ENCODE measurements around the gene WDR72. TPM values are rescaled to one million over a fixed set of nuclear protein-coding genes. Genes with fewer than 3 reads are reported as not detected.

WDR72 gene
- total RNA-seq, 2 experiments from 2014 or later: not detected

DNA sequence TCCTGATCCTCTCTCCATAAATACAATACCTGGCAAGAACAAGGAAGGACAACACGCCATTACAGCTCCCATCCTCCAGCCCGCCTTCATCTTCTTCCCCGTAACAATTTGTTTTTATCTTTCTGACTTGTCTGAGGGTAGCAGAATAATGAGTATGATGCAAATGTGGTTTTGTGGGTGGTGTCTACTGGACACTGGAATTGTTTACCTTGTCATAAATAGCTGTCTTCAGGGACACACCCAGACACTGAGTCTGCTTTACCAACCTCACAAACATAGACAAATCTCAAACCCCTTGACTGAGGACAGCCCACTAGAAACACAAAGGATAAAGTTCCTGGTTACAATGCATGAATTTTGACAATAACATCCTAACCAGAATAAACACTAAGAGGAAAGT, 13.4 kb downstream of the WDR72 start:
- CTCF ChIA-PET (ENCODE audit: unreplicated experiment): no interaction called here
- Histone ChIP-seq H4K20me1 (ENCODE audit: insufficient read depth, low read length) (no peaks in the 10 kb centered on the region), H3K79me2 (ENCODE audit: insufficient read depth, low read depth, low read length) (no peaks in the 10 kb centered on the region), H3K4me1 (ENCODE audit: insufficient read depth, low read length, poor library complexity, severe bottlenecking) (no peaks in the 10 kb centered on the region), H3K9me3 (ENCODE audit: low read length) (no peaks in the 10 kb centered on the region), H3K36me3 (ENCODE audit: insufficient read depth, low read length) (no peaks in the 10 kb centered on the region), H3K4me3 (ENCODE audit: low read depth, low read length, poor library complexity, severe bottlenecking) (no peak overlapping the region), H3K27ac (ENCODE audit: low read depth, low read length, poor library complexity, severe bottlenecking) (no peak overlapping the region), H2AFZ (ENCODE audit: low read length) (no peak overlapping the region), H3K9me2 (ENCODE audit: insufficient read depth, low read length) (no peaks in the 10 kb centered on the region), H3K4me2 (ENCODE audit: low read length) (no peak overlapping the region)
- DNase-seq (ENCODE audit: low spot score): no peak
- BruUV-seq (replicated peaks): no TSS peak
- intact Hi-C loops (cut with micrococcal nuclease; ENCODE audit: unreplicated experiment): no loop called here
- POLR2A ChIA-PET: interaction anchor here (0.6 kb wide), 1 partner anchor 73 kb away, joined by 4 read pairs; no protein-coding TSS in a partner anchor
- TF ChIP-seq, protein P1, sequence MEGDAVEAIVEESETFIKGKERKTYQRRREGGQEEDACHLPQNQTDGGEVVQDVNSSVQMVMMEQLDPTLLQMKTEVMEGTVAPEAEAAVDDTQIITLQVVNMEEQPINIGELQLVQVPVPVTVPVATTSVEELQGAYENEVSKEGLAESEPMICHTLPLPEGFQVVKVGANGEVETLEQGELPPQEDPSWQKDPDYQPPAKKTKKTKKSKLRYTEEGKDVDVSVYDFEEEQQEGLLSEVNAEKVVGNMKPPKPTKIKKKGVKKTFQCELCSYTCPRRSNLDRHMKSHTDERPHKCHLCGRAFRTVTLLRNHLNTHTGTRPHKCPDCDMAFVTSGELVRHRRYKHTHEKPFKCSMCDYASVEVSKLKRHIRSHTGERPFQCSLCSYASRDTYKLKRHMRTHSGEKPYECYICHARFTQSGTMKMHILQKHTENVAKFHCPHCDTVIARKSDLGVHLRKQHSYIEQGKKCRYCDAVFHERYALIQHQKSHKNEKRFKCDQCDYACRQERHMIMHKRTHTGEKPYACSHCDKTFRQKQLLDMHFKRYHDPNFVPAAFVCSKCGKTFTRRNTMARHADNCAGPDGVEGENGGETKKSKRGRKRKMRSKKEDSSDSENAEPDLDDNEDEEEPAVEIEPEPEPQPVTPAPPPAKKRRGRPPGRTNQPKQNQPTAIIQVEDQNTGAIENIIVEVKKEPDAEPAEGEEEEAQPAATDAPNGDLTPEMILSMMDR (conservative IDR thresholded peaks at IDR 0.05; ENCODE audit: low read length): no peak
- TF ChIP-seq EZH2phosphoT487 (IDR thresholded peaks at IDR 0.05; ENCODE audit: borderline replicate concordance, low read depth, low read length): no peak

GRCh38 chr15:53739651-53740050, 19.8 kb downstream of the WDR72 start:
- Histone ChIP-seq H3K9me2 (ENCODE audit: insufficient read depth, low read length) (no peaks in the 10 kb centered on the region), H3K79me2 (ENCODE audit: insufficient read depth, low read depth, low read length) (no peaks in the 10 kb centered on the region), H3K36me3 (ENCODE audit: insufficient read depth, low read length) (no peaks in the 10 kb centered on the region), H3K4me2 (ENCODE audit: low read length) (no peak overlapping the region), H3K27ac (ENCODE audit: low read depth, low read length, poor library complexity, severe bottlenecking) (no peak overlapping the region), H3K9me3 (ENCODE audit: low read length) (no peaks in the 10 kb centered on the region), H2AFZ (ENCODE audit: low read length) (no peak overlapping the region), H3K4me3 (ENCODE audit: low read depth, low read length, poor library complexity, severe bottlenecking) (no peak overlapping the region), H4K20me1 (ENCODE audit: insufficient read depth, low read length) (no peaks in the 10 kb centered on the region), H3K4me1 (ENCODE audit: insufficient read depth, low read length, poor library complexity, severe bottlenecking) (no peaks in the 10 kb centered on the region)
- ChIA-PET POLR2A (interaction anchor here (0.7 kb wide), 1 partner anchor 379 kb away, joined by 3 read pairs; no protein-coding TSS in a partner anchor), CTCF (ENCODE audit: unreplicated experiment) (no interaction called here)
- no peak for DNase-seq (ENCODE audit: low spot score)
- intact Hi-C loops (cut with micrococcal nuclease; ENCODE audit: unreplicated experiment): no loop called here
- no TSS peak for BruUV-seq (replicated peaks)
- TF ChIP-seq, protein P1 (conservative IDR thresholded peaks at IDR 0.05; ENCODE audit: low read length): no peak
- no peak for TF ChIP-seq EZH2phosphoT487 (IDR thresholded peaks at IDR 0.05; ENCODE audit: borderline replicate concordance, low read depth, low read length)

- CTCF ChIA-PET (ENCODE audit: unreplicated experiment): no interaction called here
- BruUV-seq (replicated peaks): no TSS peak
- H3K9me2 ChIP-seq (ENCODE audit: insufficient read depth, low read length): no peaks in the 10 kb centered on the region
- intact Hi-C loops (cut with micrococcal nuclease; ENCODE audit: unreplicated experiment): no loop called here
- H3K4me2 ChIP-seq (ENCODE audit: low read length): no peak overlapping the region
- no peaks in the 10 kb centered on the region for H3K9me3 ChIP-seq (ENCODE audit: low read length)
- no peaks in the 10 kb centered on the region for H3K36me3 ChIP-seq (ENCODE audit: insufficient read depth, low read length)
- POLR2A ChIA-PET: interaction anchor here (0.7 kb wide), 1 partner anchor 578 kb away, joined by 3 read pairs; no protein-coding TSS in a partner anchor
- no peaks in the 10 kb centered on the region for H3K79me2 ChIP-seq (ENCODE audit: insufficient read depth, low read depth, low read length)
- no peak overlapping the region for H3K27ac ChIP-seq (ENCODE audit: low read depth, low read length, poor library complexity, severe bottlenecking)
- TF ChIP-seq EZH2phosphoT487 (IDR thresholded peaks at IDR 0.05; ENCODE audit: borderline replicate concordance, low read depth, low read length): no peak
- TF ChIP-seq, protein P1 (conservative IDR thresholded peaks at IDR 0.05; ENCODE audit: low read length): no peak
- H3K4me1 ChIP-seq (ENCODE audit: insufficient read depth, low read length, poor library complexity, severe bottlenecking): no peaks in the 10 kb centered on the region
- H3K4me3 ChIP-seq (ENCODE audit: low read depth, low read length, poor library complexity, severe bottlenecking): no peak overlapping the region
- H2AFZ ChIP-seq (ENCODE audit: low read length): no peak overlapping the region
- no peak for DNase-seq (ENCODE audit: low spot score)
- H4K20me1 ChIP-seq (ENCODE audit: insufficient read depth, low read length): no peaks in the 10 kb centered on the region
These were observed 20.3 kb downstream of the WDR72 start for GRCh38 chr15:53739187-53739586.
